ENCODE results near the gene FAS. TPM values are rescaled to one million over a fixed set of nuclear protein-coding genes. Genes with fewer than 3 reads are reported as not detected.

FAS gene
- total RNA-seq, 1 donor from 2014 or later = 9.2 TPM

GRCh38 chr10:88946965-88947590 is 43.5 kb upstream of the FAS start:
- TF ChIP-seq CTCF (conservative IDR thresholded peaks at IDR 0.05) = no peak
- no peak overlapping the region for H3K4me3 Mint-ChIP-seq
- no peak overlapping the region for H3K27ac Mint-ChIP-seq
- H3K27me3 Mint-ChIP-seq = no peaks in the 10 kb centered on the region
- H3K9me3 Mint-ChIP-seq = no peaks in the 10 kb centered on the region
- peaks cover 24% of the 10 kb centered on the region for H3K4me1 Mint-ChIP-seq (ENCODE audit: unreplicated experiment)
- H3K36me3 Mint-ChIP-seq = no peaks in the 10 kb centered on the region
- no peak for DNase-seq (ENCODE audit: extremely low spot score, unreplicated experiment)

GRCh38 chr10:88949051-88949450 is 41.5 kb upstream of the FAS start:
- DNase-seq (ENCODE audit: extremely low spot score, unreplicated experiment) = no peak
- Mint-ChIP-seq H3K4me1 (ENCODE audit: unreplicated experiment) (peaks cover 37% of the 10 kb centered on the region), H3K36me3 (no peaks in the 10 kb centered on the region), H3K27me3 (no peaks in the 10 kb centered on the region), H3K9me3 (no peaks in the 10 kb centered on the region), H3K4me3 (no peak overlapping the region), H3K27ac (no peak overlapping the region)
- TF ChIP-seq CTCF (conservative IDR thresholded peaks at IDR 0.05) = no peak

GRCh38 chr10:88949912-88950837 is 40.4 kb upstream of the FAS start:
- no peaks in the 10 kb centered on the region for H3K36me3 Mint-ChIP-seq
- peaks cover 37% of the 10 kb centered on the region for H3K4me1 Mint-ChIP-seq (ENCODE audit: unreplicated experiment)
- no peak overlapping the region for H3K27ac Mint-ChIP-seq
- H3K9me3 Mint-ChIP-seq = no peaks in the 10 kb centered on the region
- H3K4me3 Mint-ChIP-seq = no peak overlapping the region
- no peaks in the 10 kb centered on the region for H3K27me3 Mint-ChIP-seq
- no peak for TF ChIP-seq CTCF (conservative IDR thresholded peaks at IDR 0.05)
- DNase-seq (ENCODE audit: extremely low spot score, unreplicated experiment) = no peak

- Mint-ChIP-seq H3K27ac (peak within 1 kb of the TSS; percentile 70), H3K27me3 (no peaks in the 10 kb centered on the region), H3K36me3 (no peaks in the 10 kb centered on the region), H3K4me3 (peak within 1 kb of the TSS; percentile 63), H3K9me3 (no peaks in the 10 kb centered on the region), H3K4me1 (ENCODE audit: unreplicated experiment) (peaks cover 37% of the 10 kb centered on the region)
- no peak for TF ChIP-seq CTCF (conservative IDR thresholded peaks at IDR 0.05)
- DNase-seq (ENCODE audit: extremely low spot score, unreplicated experiment) = no peak
These were observed 37.9 kb upstream of the FAS start, which contains the start of gene ACTA2 for GRCh38 chr10:88952647-88953111. TSS of gene ACTA2 (minus strand) at chr10:88952773. CDS start at chr10:88948930, 3,843 bp downstream.

- TF ChIP-seq CTCF (conservative IDR thresholded peaks at IDR 0.05) = no peak
- peaks cover 37% of the 10 kb centered on the region for H3K4me1 Mint-ChIP-seq (ENCODE audit: unreplicated experiment)
- no peaks in the 10 kb centered on the region for H3K36me3 Mint-ChIP-seq
- no peak overlapping the region for H3K27ac Mint-ChIP-seq
- H3K27me3 Mint-ChIP-seq = no peaks in the 10 kb centered on the region
- no peak overlapping the region for H3K4me3 Mint-ChIP-seq
- no peaks in the 10 kb centered on the region for H3K9me3 Mint-ChIP-seq
- DNase-seq (ENCODE audit: extremely low spot score, unreplicated experiment) = no peak
These were observed 36.9 kb upstream of the FAS start for GRCh38 chr10:88953662-88954061.

All from type B pancreatic cell (in vitro differentiated cells).